T-helper 1 cell (primary cell): ENCODE measurements around the gene GUCY2F.

Experiments used
- DNase-seq, 5 donors: peaks; one replicate each; pipeline ENCODE4 v3.0.0-alpha.2; 2012 to 2020

GUCY2F gene

GRCh38 chrX:109327251-109327650 lies 154.6 kb downstream of the GUCY2F start:
- no peak for DNase-seq
